ENCODE data around the gene BBOX1. TPM values are rescaled to one million over a fixed set of nuclear protein-coding genes. Genes with fewer than 3 reads are reported as not detected.

Gene BBOX1
- total RNA-seq, 4 donors from 2014 or later = not detected

- TF ChIP-seq CTCF (IDR thresholded peaks at IDR 0.05) (no peak), POLR2A (IDR thresholded peaks at IDR 0.05) (no peak)
- H3K27ac ChIP-seq = no peak overlapping the region
Observed at GRCh38 chr11:27061461-27061821, 20.8 kb downstream of the BBOX1 start.

GRCh38 chr11:27064086-27064485 is 23.5 kb downstream of the BBOX1 start:
- Histone ChIP-seq H3K36me3 (no peaks in the 10 kb centered on the region), H3K27me3 (no peaks in the 10 kb centered on the region)

More at GRCh38 chr11:27061461-27061821, 20.8 kb downstream of the BBOX1 start:
- no peak overlapping the region for H3K4me3 ChIP-seq
- no peaks in the 10 kb centered on the region for H3K9me3 ChIP-seq
- no peaks in the 10 kb centered on the region for H3K4me1 ChIP-seq
- H3K36me3 ChIP-seq = no peaks in the 10 kb centered on the region
- no peak for DNase-seq
- no peaks in the 10 kb centered on the region for H3K27me3 ChIP-seq

GRCh38 chr11:27075192-27075591 is 34.6 kb downstream of the BBOX1 start:
- TF ChIP-seq POLR2A (IDR thresholded peaks at IDR 0.05) (no peak), CTCF (IDR thresholded peaks at IDR 0.05) (no peak)
- no peaks in the 10 kb centered on the region for H3K27me3 ChIP-seq
- no peaks in the 10 kb centered on the region for H3K36me3 ChIP-seq
- no peaks in the 10 kb centered on the region for H3K4me1 ChIP-seq
- H3K27ac ChIP-seq = no peak overlapping the region
- no peaks in the 10 kb centered on the region for H3K9me3 ChIP-seq
- no peak for DNase-seq
- H3K4me3 ChIP-seq = no peak overlapping the region

More at GRCh38 chr11:27064086-27064485, 23.5 kb downstream of the BBOX1 start:
- no peak for DNase-seq
- TF ChIP-seq CTCF (IDR thresholded peaks at IDR 0.05) = no peak
- TF ChIP-seq POLR2A (IDR thresholded peaks at IDR 0.05) = no peak
- no peaks in the 10 kb centered on the region for H3K9me3 ChIP-seq
- no peak overlapping the region for H3K4me3 ChIP-seq
- H3K27ac ChIP-seq = no peak overlapping the region
- H3K4me1 ChIP-seq = no peaks in the 10 kb centered on the region

- Histone ChIP-seq H3K27me3 (no peaks in the 10 kb centered on the region), H3K4me3 (no peak overlapping the region), H3K36me3 (no peaks in the 10 kb centered on the region), H3K27ac (no peak overlapping the region), H3K4me1 (no peaks in the 10 kb centered on the region), H3K9me3 (no peaks in the 10 kb centered on the region)
- TF ChIP-seq CTCF (IDR thresholded peaks at IDR 0.05) (no peak), POLR2A (IDR thresholded peaks at IDR 0.05) (no peak)
- DNase-seq = no peak
Observed at GRCh38 chr11:27075655-27076054, 35.0 kb downstream of the BBOX1 start.

- H3K4me1 ChIP-seq = no peaks in the 10 kb centered on the region
- no peak overlapping the region for H3K4me3 ChIP-seq
- no peaks in the 10 kb centered on the region for H3K9me3 ChIP-seq
- TF ChIP-seq CTCF (IDR thresholded peaks at IDR 0.05) = no peak
- TF ChIP-seq POLR2A (IDR thresholded peaks at IDR 0.05) = no peak
- DNase-seq = no peak
- H3K27ac ChIP-seq = no peak overlapping the region
- no peaks in the 10 kb centered on the region for H3K27me3 ChIP-seq
- H3K36me3 ChIP-seq = no peaks in the 10 kb centered on the region
Observed at GRCh38 chr11:27076121-27076589, 35.5 kb downstream of the BBOX1 start.

- Histone ChIP-seq H3K4me1 (no peaks in the 10 kb centered on the region), H3K4me3 (no peak overlapping the region), H3K9me3 (no peaks in the 10 kb centered on the region), H3K36me3 (no peaks in the 10 kb centered on the region), H3K27ac (no peak overlapping the region), H3K27me3 (no peaks in the 10 kb centered on the region)
- DNase-seq = no peak
- TF ChIP-seq POLR2A (IDR thresholded peaks at IDR 0.05) (no peak), CTCF (IDR thresholded peaks at IDR 0.05) (no peak)
Observed at GRCh38 chr11:27081056-27081455, 40.4 kb downstream of the BBOX1 start.
